BJ (cell line): Measurements from ENCODE around the gene RNF38. TPM values are rescaled to one million over a fixed set of nuclear protein-coding genes. Genes with fewer than 3 reads are reported as not detected.
"Not testable (repeated sequence)": the region's sequence is repeated elsewhere in the genome, so short reads cannot be mapped to it uniquely, and the experiment has no call there.

Source experiments
- CTCF ChIA-PET: fragments of 350-600 bp; formaldehyde crosslinking; extraction: SDS; loops from one replicate; lab custom pipeline; 2021; ENCODE audit warnings: antibody characterized with exemption, inconsistent platforms; lab: Yijun Ruan, JAX
- POLR2A ChIA-PET: fragments of 300-600 bp; sonication (Branson Sonifier 250); formaldehyde crosslinking; extraction: SDS; loops from one replicate; lab custom pipeline; 2021; ENCODE audit warnings: antibody characterized with exemption; lab: Charles Lee
- DNase-seq: peaks from one replicate; pipeline ENCODE4 v3.0.0-alpha.2; 2011; ENCODE audit warnings: low read depth
- H3K27me3 ChIP-seq: 2 replicates; pipeline ENCODE4 v1.6.0; 2011; ENCODE audit warnings: low read length; ENCODE audit not compliant: control insufficient read depth, insufficient read depth
- H3K36me3 ChIP-seq: 2 replicates; pipeline ENCODE4 v1.5.1; 2011; ENCODE audit warnings: low read length; ENCODE audit not compliant: control insufficient read depth, insufficient read depth
- H3K4me3 ChIP-seq: 2 replicates; pipeline ENCODE4 v1.5.1; 2011; ENCODE audit warnings: low read depth, mild to moderate bottlenecking, control low read depth, low read length
- CTCF ChIP-seq: IDR thresholded peaks from 2 replicates; pipeline ENCODE4 v1.5.1; 2011; ENCODE audit warnings: low read depth, mild to moderate bottlenecking, control low read depth, inconsistent platforms, low read length, moderate library complexity; ENCODE audit not compliant: insufficient read depth
- polyA plus RNA-seq: library from polyadenylated mRNA; depleted of rRNA; stranded (reverse); fragments of >200 nt; gene quantifications from 2 replicates; pipeline ENCODE4 v1.2.3, GENCODE V29; 2011

Gene RNF38
- polyA plus RNA-seq, 1 experiment: 20.0 TPM

GRCh38 chr9:36323926-36324325, 76.1 kb downstream of the RNF38 start:
- H3K36me3 ChIP-seq: no peaks in the 10 kb centered on the region
- DNase-seq: no peak
- CTCF ChIA-PET: interaction anchor here (1.2 to 9.5 kb wide), 2 partner anchors 72 to 134 kb away, joined by 3 to 94 read pairs; no protein-coding TSS in a partner anchor
- H3K27me3 ChIP-seq: no peaks in the 10 kb centered on the region
- POLR2A ChIA-PET: no interaction called here
- H3K4me3 ChIP-seq: no peak overlapping the region
- no peak for TF ChIP-seq CTCF

- CTCF ChIA-PET: no interaction called here
- Histone ChIP-seq H3K27me3 (no peaks in the 10 kb centered on the region; the same call in 1 of the 2 replicates), H3K4me3 (no peak overlapping the region), H3K36me3 (no peaks in the 10 kb centered on the region)
- no peak for DNase-seq
- POLR2A ChIA-PET: no interaction called here
- TF ChIP-seq CTCF: no peak
Observed at GRCh38 chr9:36322462-36322861, 77.6 kb downstream of the RNF38 start.

- H3K27me3 ChIP-seq, DNase-seq, H3K36me3 ChIP-seq, H3K4me3 ChIP-seq, CTCF ChIA-PET, POLR2A ChIA-PET: not testable (repeated sequence)
Observed at GRCh38 chr9:36321903-36322302, 78.2 kb downstream of the RNF38 start.

GRCh38 chr9:36320466-36320865, 79.6 kb downstream of the RNF38 start:
- DNase-seq: no peak
- TF ChIP-seq CTCF: no peak
- no peaks in the 10 kb centered on the region for H3K36me3 ChIP-seq
- H3K27me3 ChIP-seq: peaks cover 3% of the 10 kb centered on the region
- ChIA-PET POLR2A (no interaction called here), CTCF (no interaction called here)
- H3K4me3 ChIP-seq: no peak overlapping the region

GRCh38 chr9:36319806-36320205, 80.3 kb downstream of the RNF38 start:
- no peak for DNase-seq
- Histone ChIP-seq H3K4me3 (no peak overlapping the region), H3K27me3 (peaks cover 3% of the 10 kb centered on the region), H3K36me3 (no peaks in the 10 kb centered on the region)
- ChIA-PET CTCF (interaction anchor here (0.6 kb wide), 1 partner anchor 146 kb away, joined by 3 read pairs; no protein-coding TSS in a partner anchor), POLR2A (interaction anchor here (0.5 kb wide), 1 partner anchor 50 kb away, joined by 3 read pairs; no protein-coding TSS in a partner anchor)
- TF ChIP-seq CTCF: no peak

- peaks cover 3% of the 10 kb centered on the region for H3K27me3 ChIP-seq
- no peaks in the 10 kb centered on the region for H3K36me3 ChIP-seq
- H3K4me3 ChIP-seq: no peak overlapping the region
- no peak for DNase-seq
- ChIA-PET CTCF (interaction anchor here (0.6 to 1.5 kb wide), 3 partner anchors 9 to 146 kb away, joined by 3 to 7 read pairs (median 5); no protein-coding TSS in a partner anchor), POLR2A (interaction anchor here (0.5 kb wide), 1 partner anchor 49 kb away, joined by 3 read pairs; no protein-coding TSS in a partner anchor)
- TF ChIP-seq CTCF: no peak
Observed at GRCh38 chr9:36319183-36319582, 80.9 kb downstream of the RNF38 start.
